Thyroid gland (tissue), 4 donors: ENCODE data around the gene PLK4. TPM values are rescaled to one million over a fixed set of nuclear protein-coding genes. Genes with fewer than 3 reads are reported as not detected.
"Not testable (repeated sequence)": the region's sequence is repeated elsewhere in the genome, so short reads cannot be mapped to it uniquely, and the experiment has no call there.

Source experiments
- DNase-seq, 2 donors: peaks; one replicate each; pipeline ENCODE4 v3.0.0-alpha.2; 2019
- H3K27ac ChIP-seq, 3 donors: fragments of 200-600 bp; sonication (generic); 1 replicate in 2 of 3; 2 replicates in 1 of 3; pipeline ENCODE4 v1.5.1; 2016 to 2019; ENCODE audit warnings: mild to moderate bottlenecking in 1 of 3, moderate library complexity in 1 of 3
- H3K27me3 ChIP-seq: fragments of 200-600 bp; sonication (generic); one replicate; pipeline ENCODE4 v1.5.1; 2019
- H3K36me3 ChIP-seq, 2 donors: fragments of 200-600 bp; sonication (generic); one replicate each; pipeline ENCODE4 v1.5.1; 2016 to 2019
- H3K4me1 ChIP-seq, 2 donors: fragments of 200-600 bp; sonication (generic); one replicate each; pipeline ENCODE4 v1.5.1; 2017 to 2019
- H3K4me3 ChIP-seq, 3 donors: fragments of 200-600 bp; sonication (generic); replicated peaks in 1 of 3; 1 replicate in 2 of 3; 2 replicates in 1 of 3; pipeline ENCODE4 v1.5.1; 2016; ENCODE audit warnings: mild to moderate bottlenecking in 1 of 3
- H3K9me3 ChIP-seq: fragments of 200-600 bp; sonication (generic); one replicate; pipeline ENCODE4 v1.5.1; 2017
- POLR2A ChIP-seq, 2 donors: fragments of 450-650 bp; IDR thresholded peaks; one replicate each; pipeline ENCODE4 v1.6.1; 2017; ENCODE audit warnings: antibody characterized with exemption in 2 of 2, mild to moderate bottlenecking in 2 of 2, moderate library complexity in 1 of 2
- WGBS, 2 donors: methylation state at CpG; one replicate each; pipeline ENCODE4 v1.1.5; 2017; 5-methylcytosine and 5-hydroxymethylcytosine counted together
- intact Hi-C: fragments of 100-400 bp; cut with DNase I; formaldehyde crosslinking; loops from one replicate; pipeline ENCODE4 v1.15.1; 2023
- small RNA-seq: library from RNA; depleted of rRNA; stranded (forward); fragments of <200 nt; gene quantifications from one replicate; pipeline ENCODE3, GENCODE V24; 2016
- total RNA-seq, 4 donors: library from RNA; depleted of rRNA; stranded (reverse); fragments of >200 nt; gene quantifications; one replicate each; pipeline ENCODE4 v1.2.3, GENCODE V29; 2016
- TF ChIP-seq, protein P1 (sequence below), 6 experiments: fragments of 200-600 bp in 3 of 6; fragments of 450-650 bp in 3 of 6; sonication (generic) in 3 of 6; IDR thresholded peaks; one replicate each; pipeline ENCODE4 v1.5.1; 2016 to 2019; ENCODE audit warnings: antibody characterized with exemption in 6 of 6, mild to moderate bottlenecking in 2 of 6, inconsistent platforms in 1 of 6, moderate library complexity in 1 of 6

The PLK4 gene
- total RNA-seq, 4 donors from 2014 or later = 0.94 to 4.2 (median 2.1) TPM

- intact Hi-C loops = no loop called here
- H3K36me3 ChIP-seq = peaks cover 13 to 14% of the 10 kb centered on the region in 2 donors
These were observed 41.5 kb downstream of the PLK4 start for GRCh38 chr4:127922226-127922625.

GRCh38 chr4:127925720-127926119 is 45.0 kb downstream of the PLK4 start:
- H3K27me3 ChIP-seq, H3K27ac ChIP-seq, H3K9me3 ChIP-seq, intact Hi-C loops, H3K4me3 ChIP-seq, H3K36me3 ChIP-seq, DNase-seq, H3K4me1 ChIP-seq: not testable (repeated sequence)
- whole genome bisulfite sequencing, 2 donors = 97 to 100% methylated on average over 2 of the region's 2 CpGs

More at GRCh38 chr4:127922226-127922625, 41.5 kb downstream of the PLK4 start:
- no peak overlapping the region for H3K27ac ChIP-seq
- no peaks in the 10 kb centered on the region for H3K4me1 ChIP-seq
- no peak overlapping the region for H3K4me3 ChIP-seq
- WGBS, 2 donors = 96 to 98% methylated on average over 2 of the region's 2 CpGs
- no peaks in the 10 kb centered on the region for H3K27me3 ChIP-seq
- no peaks in the 10 kb centered on the region for H3K9me3 ChIP-seq
- TF ChIP-seq, protein P1, sequence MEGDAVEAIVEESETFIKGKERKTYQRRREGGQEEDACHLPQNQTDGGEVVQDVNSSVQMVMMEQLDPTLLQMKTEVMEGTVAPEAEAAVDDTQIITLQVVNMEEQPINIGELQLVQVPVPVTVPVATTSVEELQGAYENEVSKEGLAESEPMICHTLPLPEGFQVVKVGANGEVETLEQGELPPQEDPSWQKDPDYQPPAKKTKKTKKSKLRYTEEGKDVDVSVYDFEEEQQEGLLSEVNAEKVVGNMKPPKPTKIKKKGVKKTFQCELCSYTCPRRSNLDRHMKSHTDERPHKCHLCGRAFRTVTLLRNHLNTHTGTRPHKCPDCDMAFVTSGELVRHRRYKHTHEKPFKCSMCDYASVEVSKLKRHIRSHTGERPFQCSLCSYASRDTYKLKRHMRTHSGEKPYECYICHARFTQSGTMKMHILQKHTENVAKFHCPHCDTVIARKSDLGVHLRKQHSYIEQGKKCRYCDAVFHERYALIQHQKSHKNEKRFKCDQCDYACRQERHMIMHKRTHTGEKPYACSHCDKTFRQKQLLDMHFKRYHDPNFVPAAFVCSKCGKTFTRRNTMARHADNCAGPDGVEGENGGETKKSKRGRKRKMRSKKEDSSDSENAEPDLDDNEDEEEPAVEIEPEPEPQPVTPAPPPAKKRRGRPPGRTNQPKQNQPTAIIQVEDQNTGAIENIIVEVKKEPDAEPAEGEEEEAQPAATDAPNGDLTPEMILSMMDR (IDR thresholded peaks at IDR 0.05) = no peak
- no peak for TF ChIP-seq POLR2A (IDR thresholded peaks at IDR 0.05)
- DNase-seq = no peak

GRCh38 chr4:127930175-127930574 is 49.5 kb downstream of the PLK4 start:
- intact Hi-C loops = no loop called here
- DNase-seq = no peak
- Histone ChIP-seq H3K27ac (no peak overlapping the region), H3K9me3 (no peaks in the 10 kb centered on the region), H3K27me3 (no peaks in the 10 kb centered on the region), H3K4me3 (no peak overlapping the region), H3K36me3 (peaks cover 3 to 6% of the 10 kb centered on the region in 2 donors), H3K4me1 (no peaks in the 10 kb centered on the region)
- 96% methylated on average over 1 of the region's 1 CpG for WGBS, 2 donors
- TF ChIP-seq, protein P1 (IDR thresholded peaks at IDR 0.05) = no peak
- no peak for TF ChIP-seq POLR2A (IDR thresholded peaks at IDR 0.05)

DNA sequence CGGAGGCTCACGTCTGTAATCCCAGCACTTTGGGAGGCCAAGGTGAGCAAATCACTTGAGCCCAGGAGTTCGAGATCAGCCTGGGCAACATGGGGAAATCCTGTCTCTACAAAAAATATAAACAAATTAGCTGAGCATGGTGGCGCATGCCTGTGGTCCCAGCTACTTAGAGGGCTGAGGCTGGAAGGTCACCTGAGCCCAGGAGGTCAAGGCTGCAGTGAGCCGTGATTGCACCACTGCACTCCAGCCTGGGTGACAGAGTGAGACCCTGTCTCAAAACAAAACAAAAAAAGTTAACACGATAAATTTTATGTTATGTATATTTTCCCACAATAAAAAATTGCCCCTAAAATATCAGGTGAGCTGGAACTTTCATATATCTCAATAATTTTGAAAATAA is 51.1 kb downstream of the PLK4 start:
- H3K27me3 ChIP-seq, H3K36me3 ChIP-seq, H3K27ac ChIP-seq, DNase-seq, intact Hi-C loops, H3K4me3 ChIP-seq, H3K9me3 ChIP-seq, H3K4me1 ChIP-seq: not testable (repeated sequence)
- 97% methylated on average over 6 of the region's 6 CpGs for WGBS, 2 donors

DNA sequence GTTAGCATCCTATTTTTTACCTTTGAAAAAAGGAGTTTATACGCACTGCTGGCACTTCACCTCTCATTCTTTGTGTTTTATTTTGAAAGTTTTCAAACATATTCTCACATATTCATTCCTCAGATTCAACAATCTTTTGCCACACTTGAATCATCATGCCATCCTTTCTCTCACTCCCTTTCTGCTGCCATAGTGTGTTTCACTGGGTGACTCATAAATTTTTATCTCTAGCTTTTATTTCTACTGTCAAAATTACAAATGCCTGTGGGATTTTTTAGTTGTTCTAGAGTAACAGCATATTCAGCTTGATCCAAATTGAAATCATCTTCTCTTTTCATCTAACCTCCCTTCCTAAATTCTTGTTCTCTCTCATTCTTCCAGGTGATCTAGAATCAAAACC is 56.3 kb downstream of the PLK4 start:
- TF ChIP-seq, protein P1 (IDR thresholded peaks at IDR 0.05) = no peak
- no peak for TF ChIP-seq POLR2A (IDR thresholded peaks at IDR 0.05)
- WGBS, 2 donors = 98 to 100% methylated on average over 1 of the region's 1 CpG

More for the DNA sequence above, 56.3 kb downstream of the PLK4 start:
- no peak for DNase-seq
- H3K9me3 ChIP-seq = no peaks in the 10 kb centered on the region
- H3K36me3 ChIP-seq = peaks cover 0 to 4% of the 10 kb centered on the region in 2 donors
- intact Hi-C loops = no loop called here
- no peak overlapping the region for H3K4me3 ChIP-seq
- no peak overlapping the region for H3K27ac ChIP-seq
- no peaks in the 10 kb centered on the region for H3K4me1 ChIP-seq
- no peaks in the 10 kb centered on the region for H3K27me3 ChIP-seq

Small RNAs within 50 kb of the gene (small RNA-seq; reads per million reads assigned to genes)
- not detected for gene RNU6-583P

Other genes with a start within 250 kb of the PLK4 start
- 10 to 100 TPM; 11.4 to 23.0 (median 12.8) TPM for gene INTU, start 247.9 kb upstream of the PLK4 start, total RNA-seq
- gene SLC25A31, start 150.5 kb upstream of the PLK4 start, total RNA-seq = under 1 TPM in 1 of 4 donors, not detected in 3; 0.40 TPM
- 1 to 10 TPM; 1.7 to 7.8 (median 4.7) TPM for gene HSPA4L, start 98.6 kb upstream of the PLK4 start, total RNA-seq
- gene MFSD8, start 84.3 kb downstream of the PLK4 start, total RNA-seq = 10 to 100 TPM; 32.5 to 80.9 (median 54.0) TPM
- gene ABHD18, start 84.5 kb downstream of the PLK4 start, total RNA-seq = 10 to 100 TPM; 14.6 to 28.2 (median 18.5) TPM
- gene LARP1B, start 180.4 kb downstream of the PLK4 start, total RNA-seq = 10 to 100 TPM; 25.4 to 42.7 (median 33.4) TPM